Lower leg skin (tissue), 3 donors: ENCODE data around the gene IL1RN.

Experiments used
- POLR2A ChIP-seq, 2 donors: fragments of 450-650 bp; IDR thresholded peaks; one replicate each; pipeline ENCODE4 v1.6.1; 2016 to 2017; ENCODE audit warnings: antibody characterized with exemption in 2 of 2, mild to moderate bottlenecking in 1 of 2, moderate library complexity in 1 of 2
- TF ChIP-seq, protein P1 (sequence below), 3 donors: fragments of 450-650 bp; IDR thresholded peaks; one replicate each; pipeline ENCODE4 v1.5.1; 2016; ENCODE audit warnings: antibody characterized with exemption in 3 of 3, mild to moderate bottlenecking in 3 of 3, moderate library complexity in 2 of 3

DNA sequence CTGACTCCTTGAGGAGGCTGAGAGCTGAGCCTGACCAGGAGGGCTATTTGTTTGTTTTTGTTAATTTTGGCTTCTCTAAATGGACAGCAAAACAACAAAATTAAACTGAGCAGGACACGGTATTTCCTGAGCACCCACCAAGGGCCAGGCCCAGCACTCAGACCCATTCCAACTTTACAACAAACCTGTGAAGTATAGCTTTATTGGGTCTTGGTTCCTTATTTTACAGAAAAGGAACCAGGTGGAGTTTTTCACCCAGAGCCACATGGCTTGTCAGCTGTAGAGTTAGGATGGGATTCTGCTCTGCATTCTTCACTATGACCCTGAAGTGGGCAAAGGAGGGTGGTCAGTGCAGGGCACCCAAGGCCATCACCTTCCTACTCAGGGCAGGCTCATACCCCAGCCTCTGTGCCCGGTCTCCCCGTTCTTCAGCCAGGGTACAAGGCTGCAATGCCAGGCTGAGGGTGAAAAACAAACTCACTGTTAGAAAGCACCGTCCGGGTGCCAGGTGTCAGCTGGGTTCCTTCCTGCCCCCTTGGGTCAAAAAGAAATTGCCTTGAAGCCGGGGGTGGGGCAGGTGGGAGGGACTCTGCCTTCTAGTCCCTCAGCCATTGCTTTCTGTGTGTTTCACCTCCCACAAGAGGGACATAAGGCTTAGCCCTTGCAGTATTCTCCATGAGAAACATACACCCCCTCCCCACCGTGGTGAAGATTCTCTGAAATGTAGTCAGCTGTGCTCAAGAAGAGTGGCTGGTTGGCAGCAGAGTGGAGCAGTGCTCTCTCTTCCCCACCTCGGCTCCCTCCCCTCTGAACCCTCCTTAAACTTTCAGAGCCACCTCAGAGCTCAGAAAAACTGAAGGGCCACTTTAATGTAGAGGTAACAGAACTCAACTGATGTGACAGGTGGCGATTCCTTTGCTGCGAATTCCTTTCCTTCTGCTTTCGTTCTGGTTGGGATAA, 48.6 kb downstream of the IL1RN start:
- TF ChIP-seq, protein P1, sequence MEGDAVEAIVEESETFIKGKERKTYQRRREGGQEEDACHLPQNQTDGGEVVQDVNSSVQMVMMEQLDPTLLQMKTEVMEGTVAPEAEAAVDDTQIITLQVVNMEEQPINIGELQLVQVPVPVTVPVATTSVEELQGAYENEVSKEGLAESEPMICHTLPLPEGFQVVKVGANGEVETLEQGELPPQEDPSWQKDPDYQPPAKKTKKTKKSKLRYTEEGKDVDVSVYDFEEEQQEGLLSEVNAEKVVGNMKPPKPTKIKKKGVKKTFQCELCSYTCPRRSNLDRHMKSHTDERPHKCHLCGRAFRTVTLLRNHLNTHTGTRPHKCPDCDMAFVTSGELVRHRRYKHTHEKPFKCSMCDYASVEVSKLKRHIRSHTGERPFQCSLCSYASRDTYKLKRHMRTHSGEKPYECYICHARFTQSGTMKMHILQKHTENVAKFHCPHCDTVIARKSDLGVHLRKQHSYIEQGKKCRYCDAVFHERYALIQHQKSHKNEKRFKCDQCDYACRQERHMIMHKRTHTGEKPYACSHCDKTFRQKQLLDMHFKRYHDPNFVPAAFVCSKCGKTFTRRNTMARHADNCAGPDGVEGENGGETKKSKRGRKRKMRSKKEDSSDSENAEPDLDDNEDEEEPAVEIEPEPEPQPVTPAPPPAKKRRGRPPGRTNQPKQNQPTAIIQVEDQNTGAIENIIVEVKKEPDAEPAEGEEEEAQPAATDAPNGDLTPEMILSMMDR (IDR thresholded peaks at IDR 0.05), result no peak
- TF ChIP-seq POLR2A (IDR thresholded peaks at IDR 0.05), result no peak
